HEK293 (cell line): ENCODE data around the gene SCFD2.

ENCODE experiments used
- CTCF ChIA-PET: fragments of 350-600 bp; formaldehyde crosslinking; extraction: SDS; loops from one replicate; lab custom pipeline; 2021; ENCODE audit warnings: antibody characterized with exemption; lab: Yijun Ruan, JAX
- POLR2A ChIA-PET: fragments of 300-600 bp; formaldehyde crosslinking; extraction: SDS; loops from one replicate; lab custom pipeline; 2020; ENCODE audit warnings: antibody characterized with exemption, inconsistent platforms; lab: Yijun Ruan, JAX
- H3K27ac ChIP-seq: fragments of 200-500 bp; sonication (Bioruptor generic); 2 replicates; pipeline ENCODE4 v1.5.1; 2014; ENCODE audit warnings: low read depth, low read length, control low read depth, inconsistent platforms; ENCODE audit errors: extremely low read depth
- H3K36me3 ChIP-seq, 2 experiments: fragments of 200-500 bp in 1 of 2; sonication (Bioruptor generic) in 1 of 2; 1 replicate in 1 of 2; 2 replicates in 1 of 2; pipeline ENCODE4 v1.5.1; 2014 to 2017; ENCODE audit warnings: inconsistent platforms in 2 of 2, low read length in 2 of 2; ENCODE audit not compliant: control insufficient read depth in 2 of 2, insufficient read depth in 1 of 2
- H3K4me1 ChIP-seq: fragments of 200-500 bp; sonication (Bioruptor generic); 2 replicates; pipeline ENCODE4 v1.5.1; 2014; ENCODE audit warnings: mild to moderate bottlenecking, low read length, inconsistent platforms; ENCODE audit not compliant: control insufficient read depth, insufficient read depth
- H3K4me3 ChIP-seq: 2 replicates; pipeline ENCODE4 v1.5.1; 2011; ENCODE audit warnings: low read depth, mild to moderate bottlenecking, control low read depth, low read length, moderate library complexity
- H3K9me3 ChIP-seq: fragments of 200-500 bp; sonication (Bioruptor generic); 2 replicates; pipeline ENCODE4 v1.5.1; 2014; ENCODE audit warnings: low read depth, low read length, inconsistent platforms; ENCODE audit not compliant: control insufficient read depth, insufficient read depth
- OVOL3 ChIP-seq: fragments of 450-650 bp; formaldehyde crosslinking; IDR thresholded peaks from 2 replicates; pipeline ENCODE4 v1.5.1; 2016; ENCODE audit warnings: missing biosample characterization, missing genetic modification characterization
- ZEB2 ChIP-seq: fragments of 450-650 bp; formaldehyde crosslinking; IDR thresholded peaks from 2 replicates; pipeline ENCODE4 v1.5.1; 2016; ENCODE audit warnings: missing biosample characterization, missing genetic modification characterization
- ZNF155 ChIP-seq: fragments of 450-650 bp; formaldehyde crosslinking; IDR thresholded peaks from 2 replicates; pipeline ENCODE4 v1.5.1; 2016; ENCODE audit warnings: missing biosample characterization, missing genetic modification characterization
- ZNF23 ChIP-seq: fragments of 450-650 bp; formaldehyde crosslinking; IDR thresholded peaks from 2 replicates; pipeline ENCODE4 v1.5.1; 2016; ENCODE audit warnings: missing biosample characterization, missing genetic modification characterization, borderline replicate concordance
- ZNF239 ChIP-seq: fragments of 450-650 bp; formaldehyde crosslinking; IDR thresholded peaks from 2 replicates; pipeline ENCODE4 v1.5.1; 2016; ENCODE audit warnings: missing biosample characterization, missing genetic modification characterization
- ZNF24 ChIP-seq: fragments of 450-650 bp; formaldehyde crosslinking; IDR thresholded peaks from 2 replicates; pipeline ENCODE4 v1.5.1; 2016; ENCODE audit warnings: missing biosample characterization, missing genetic modification characterization
- ZNF416 ChIP-seq: fragments of 450-650 bp; formaldehyde crosslinking; IDR thresholded peaks from 2 replicates; pipeline ENCODE4 v1.5.1; 2016; ENCODE audit warnings: missing biosample characterization, missing genetic modification characterization
- ZNF510 ChIP-seq: fragments of 450-650 bp; formaldehyde crosslinking; IDR thresholded peaks from 2 replicates; pipeline ENCODE4 v1.5.1; 2018; ENCODE audit warnings: mild to moderate bottlenecking, missing genetic modification characterization, missing biosample characterization; ENCODE audit not compliant: insufficient replicate concordance
- ZNF530 ChIP-seq: fragments of 450-650 bp; formaldehyde crosslinking; IDR thresholded peaks from 2 replicates; pipeline ENCODE4 v1.5.1; 2016; ENCODE audit warnings: low read depth, missing biosample characterization, missing genetic modification characterization
- ZNF561 ChIP-seq: fragments of 450-650 bp; IDR thresholded peaks from 2 replicates; pipeline ENCODE4 v1.5.1; 2018; ENCODE audit warnings: missing biosample characterization, missing genetic modification characterization, borderline replicate concordance
- ZNF623 ChIP-seq: fragments of 450-650 bp; formaldehyde crosslinking; IDR thresholded peaks from 2 replicates; pipeline ENCODE4 v1.5.1; 2016; ENCODE audit warnings: missing biosample characterization, missing genetic modification characterization
- ZNF664 ChIP-seq: fragments of 450-650 bp; formaldehyde crosslinking; IDR thresholded peaks from 2 replicates; pipeline ENCODE4 v1.5.1; 2016; ENCODE audit warnings: missing biosample characterization, missing genetic modification characterization
- ZNF707 ChIP-seq: fragments of 450-650 bp; formaldehyde crosslinking; IDR thresholded peaks from 2 replicates; pipeline ENCODE4 v1.5.1; 2016; ENCODE audit warnings: missing biosample characterization, missing genetic modification characterization
- TF ChIP-seq, protein P1 (sequence below): fragments of 450-650 bp; formaldehyde crosslinking; IDR thresholded peaks from 2 replicates; pipeline ENCODE4 v1.5.1; 2017; ENCODE audit warnings: missing biosample characterization, missing genetic modification characterization
- TF ChIP-seq, protein P2 (sequence below): fragments of 450-650 bp; formaldehyde crosslinking; conservative IDR thresholded peaks from 2 replicates; pipeline ENCODE4 v1.5.1; 2016; ENCODE audit warnings: low read depth, missing biosample characterization, missing genetic modification characterization
- TF ChIP-seq, protein P3 (sequence below): fragments of 450-650 bp; formaldehyde crosslinking; IDR thresholded peaks from 2 replicates; pipeline ENCODE4 v1.5.1; 2016; ENCODE audit warnings: missing biosample characterization, missing genetic modification characterization, borderline replicate concordance
- TF ChIP-seq, protein P4 (sequence below): fragments of 450-650 bp; formaldehyde crosslinking; IDR thresholded peaks from 2 replicates; pipeline ENCODE4 v1.5.1; 2016; ENCODE audit warnings: missing biosample characterization, missing genetic modification characterization
- TF ChIP-seq, protein P5 (sequence below): sonication (generic); formaldehyde crosslinking; IDR thresholded peaks from 2 replicates; pipeline ENCODE4 v1.8.1; 2022; ENCODE audit warnings: mild to moderate bottlenecking, moderate library complexity, missing genetic modification reagents

SCFD2 gene

DNA sequence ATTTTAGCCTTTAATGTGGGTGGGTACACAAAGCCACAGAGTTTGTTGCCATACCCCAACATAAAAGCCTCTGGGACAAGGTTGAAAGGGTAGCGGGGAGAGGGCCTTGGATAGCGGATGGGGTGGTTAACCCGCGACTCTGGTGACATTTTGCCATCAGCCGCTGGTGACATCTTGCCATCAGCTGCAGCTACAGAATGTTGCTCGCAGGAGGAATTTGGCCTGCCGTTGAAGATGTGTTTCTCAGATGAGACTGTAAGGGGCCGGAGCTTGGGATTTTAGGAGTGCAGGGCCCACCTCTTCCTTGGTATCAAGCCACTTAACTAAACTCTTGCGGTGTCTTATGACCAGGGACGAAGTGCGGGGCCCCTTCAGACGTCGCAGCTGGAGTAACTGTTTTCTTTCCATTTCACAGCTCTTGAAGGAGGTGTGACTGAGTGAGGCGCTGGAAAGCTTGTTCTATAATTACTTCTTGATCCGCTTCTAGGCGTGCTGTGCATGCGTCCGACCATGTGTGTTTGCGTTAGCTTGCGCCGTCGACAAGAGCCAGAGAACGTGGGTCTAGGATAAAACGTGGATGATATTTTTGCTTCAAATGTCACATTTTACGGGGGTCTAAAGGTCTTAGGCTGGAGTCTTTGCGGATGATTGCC is 504.6 kb downstream of the SCFD2 start (continued):
- TF ChIP-seq, protein P1, sequence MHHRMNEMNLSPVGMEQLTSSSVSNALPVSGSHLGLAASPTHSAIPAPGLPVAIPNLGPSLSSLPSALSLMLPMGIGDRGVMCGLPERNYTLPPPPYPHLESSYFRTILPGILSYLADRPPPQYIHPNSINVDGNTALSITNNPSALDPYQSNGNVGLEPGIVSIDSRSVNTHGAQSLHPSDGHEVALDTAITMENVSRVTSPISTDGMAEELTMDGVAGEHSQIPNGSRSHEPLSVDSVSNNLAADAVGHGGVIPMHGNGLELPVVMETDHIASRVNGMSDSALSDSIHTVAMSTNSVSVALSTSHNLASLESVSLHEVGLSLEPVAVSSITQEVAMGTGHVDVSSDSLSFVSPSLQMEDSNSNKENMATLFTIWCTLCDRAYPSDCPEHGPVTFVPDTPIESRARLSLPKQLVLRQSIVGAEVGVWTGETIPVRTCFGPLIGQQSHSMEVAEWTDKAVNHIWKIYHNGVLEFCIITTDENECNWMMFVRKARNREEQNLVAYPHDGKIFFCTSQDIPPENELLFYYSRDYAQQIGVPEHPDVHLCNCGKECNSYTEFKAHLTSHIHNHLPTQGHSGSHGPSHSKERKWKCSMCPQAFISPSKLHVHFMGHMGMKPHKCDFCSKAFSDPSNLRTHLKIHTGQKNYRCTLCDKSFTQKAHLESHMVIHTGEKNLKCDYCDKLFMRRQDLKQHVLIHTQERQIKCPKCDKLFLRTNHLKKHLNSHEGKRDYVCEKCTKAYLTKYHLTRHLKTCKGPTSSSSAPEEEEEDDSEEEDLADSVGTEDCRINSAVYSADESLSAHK (tag by site-specific recombination): no peak
- no peak for TF ChIP-seq ZNF623 (tag by site-specific recombination)
- TF ChIP-seq ZNF155 (tag by site-specific recombination): no peak
- TF ChIP-seq, protein P2, sequence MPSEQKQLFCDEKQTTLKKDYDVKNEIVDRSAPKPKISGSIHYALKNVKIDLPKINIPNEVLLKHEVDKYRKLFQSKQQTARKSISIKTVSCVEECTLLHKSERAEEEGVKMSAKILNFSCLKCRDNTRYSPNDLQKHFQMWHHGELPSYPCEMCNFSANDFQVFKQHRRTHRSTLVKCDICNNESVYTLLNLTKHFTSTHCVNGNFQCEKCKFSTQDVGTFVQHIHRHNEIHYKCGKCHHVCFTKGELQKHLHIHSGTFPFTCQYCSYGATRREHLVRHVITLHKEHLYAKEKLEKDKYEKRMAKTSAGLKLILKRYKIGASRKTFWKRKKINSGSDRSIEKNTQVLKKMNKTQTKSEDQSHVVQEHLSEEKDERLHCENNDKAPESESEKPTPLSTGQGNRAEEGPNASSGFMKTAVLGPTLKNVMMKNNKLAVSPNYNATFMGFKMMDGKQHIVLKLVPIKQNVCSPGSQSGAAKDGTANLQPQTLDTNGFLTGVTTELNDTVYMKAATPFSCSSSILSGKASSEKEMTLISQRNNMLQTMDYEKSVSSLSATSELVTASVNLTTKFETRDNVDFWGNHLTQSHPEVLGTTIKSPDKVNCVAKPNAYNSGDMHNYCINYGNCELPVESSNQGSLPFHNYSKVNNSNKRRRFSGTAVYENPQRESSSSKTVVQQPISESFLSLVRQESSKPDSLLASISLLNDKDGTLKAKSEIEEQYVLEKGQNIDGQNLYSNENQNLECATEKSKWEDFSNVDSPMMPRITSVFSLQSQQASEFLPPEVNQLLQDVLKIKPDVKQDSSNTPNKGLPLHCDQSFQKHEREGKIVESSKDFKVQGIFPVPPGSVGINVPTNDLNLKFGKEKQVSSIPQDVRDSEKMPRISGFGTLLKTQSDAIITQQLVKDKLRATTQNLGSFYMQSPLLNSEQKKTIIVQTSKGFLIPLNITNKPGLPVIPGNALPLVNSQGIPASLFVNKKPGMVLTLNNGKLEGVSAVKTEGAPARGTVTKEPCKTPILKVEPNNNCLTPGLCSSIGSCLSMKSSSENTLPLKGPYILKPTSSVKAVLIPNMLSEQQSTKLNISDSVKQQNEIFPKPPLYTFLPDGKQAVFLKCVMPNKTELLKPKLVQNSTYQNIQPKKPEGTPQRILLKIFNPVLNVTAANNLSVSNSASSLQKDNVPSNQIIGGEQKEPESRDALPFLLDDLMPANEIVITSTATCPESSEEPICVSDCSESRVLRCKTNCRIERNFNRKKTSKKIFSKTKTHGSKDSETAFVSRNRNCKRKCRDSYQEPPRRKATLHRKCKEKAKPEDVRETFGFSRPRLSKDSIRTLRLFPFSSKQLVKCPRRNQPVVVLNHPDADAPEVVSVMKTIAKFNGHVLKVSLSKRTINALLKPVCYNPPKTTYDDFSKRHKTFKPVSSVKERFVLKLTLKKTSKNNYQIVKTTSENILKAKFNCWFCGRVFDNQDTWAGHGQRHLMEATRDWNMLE (tag by site-specific recombination): no peak
- TF ChIP-seq ZNF561 (tag by site-specific recombination): no peak
- TF ChIP-seq OVOL3 (tag by site-specific recombination): no peak
- TF ChIP-seq ZNF416 (tag by site-specific recombination): no peak
- no peak for TF ChIP-seq ZNF664 (tag by site-specific recombination)
- TF ChIP-seq, all 188 proteins: peak for 0

DNA sequence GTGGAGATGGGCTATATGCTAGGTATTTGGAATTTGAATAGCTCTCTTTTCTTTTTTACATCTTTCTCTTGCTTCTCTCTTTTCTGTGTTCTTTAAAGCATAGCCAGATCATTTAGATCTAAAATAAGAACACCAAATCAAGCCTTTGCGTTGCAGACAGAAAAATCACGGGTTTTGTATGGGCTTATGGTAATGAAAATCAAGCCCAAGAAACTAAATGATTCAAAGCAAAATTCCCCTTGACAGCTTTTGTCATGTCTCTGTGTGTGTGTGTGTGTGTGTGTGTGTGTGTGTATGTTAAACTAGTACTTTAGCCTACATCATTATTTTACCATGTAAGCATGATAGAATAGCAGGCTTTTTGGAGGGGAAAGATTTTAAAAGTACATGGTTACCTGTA is 505.5 kb downstream of the SCFD2 start:
- Histone ChIP-seq H3K27ac (no peak overlapping the region), H3K4me3 (no peak overlapping the region), H3K4me1 (no peaks in the 10 kb centered on the region), H3K36me3 (peaks cover 0 to 12% of the 10 kb centered on the region in 2 experiments; a peak in 1 of 3 replicates), H3K9me3 (no peaks in the 10 kb centered on the region)
- ChIA-PET CTCF (no interaction called here), POLR2A (no interaction called here)
- TF ChIP-seq, protein P3, sequence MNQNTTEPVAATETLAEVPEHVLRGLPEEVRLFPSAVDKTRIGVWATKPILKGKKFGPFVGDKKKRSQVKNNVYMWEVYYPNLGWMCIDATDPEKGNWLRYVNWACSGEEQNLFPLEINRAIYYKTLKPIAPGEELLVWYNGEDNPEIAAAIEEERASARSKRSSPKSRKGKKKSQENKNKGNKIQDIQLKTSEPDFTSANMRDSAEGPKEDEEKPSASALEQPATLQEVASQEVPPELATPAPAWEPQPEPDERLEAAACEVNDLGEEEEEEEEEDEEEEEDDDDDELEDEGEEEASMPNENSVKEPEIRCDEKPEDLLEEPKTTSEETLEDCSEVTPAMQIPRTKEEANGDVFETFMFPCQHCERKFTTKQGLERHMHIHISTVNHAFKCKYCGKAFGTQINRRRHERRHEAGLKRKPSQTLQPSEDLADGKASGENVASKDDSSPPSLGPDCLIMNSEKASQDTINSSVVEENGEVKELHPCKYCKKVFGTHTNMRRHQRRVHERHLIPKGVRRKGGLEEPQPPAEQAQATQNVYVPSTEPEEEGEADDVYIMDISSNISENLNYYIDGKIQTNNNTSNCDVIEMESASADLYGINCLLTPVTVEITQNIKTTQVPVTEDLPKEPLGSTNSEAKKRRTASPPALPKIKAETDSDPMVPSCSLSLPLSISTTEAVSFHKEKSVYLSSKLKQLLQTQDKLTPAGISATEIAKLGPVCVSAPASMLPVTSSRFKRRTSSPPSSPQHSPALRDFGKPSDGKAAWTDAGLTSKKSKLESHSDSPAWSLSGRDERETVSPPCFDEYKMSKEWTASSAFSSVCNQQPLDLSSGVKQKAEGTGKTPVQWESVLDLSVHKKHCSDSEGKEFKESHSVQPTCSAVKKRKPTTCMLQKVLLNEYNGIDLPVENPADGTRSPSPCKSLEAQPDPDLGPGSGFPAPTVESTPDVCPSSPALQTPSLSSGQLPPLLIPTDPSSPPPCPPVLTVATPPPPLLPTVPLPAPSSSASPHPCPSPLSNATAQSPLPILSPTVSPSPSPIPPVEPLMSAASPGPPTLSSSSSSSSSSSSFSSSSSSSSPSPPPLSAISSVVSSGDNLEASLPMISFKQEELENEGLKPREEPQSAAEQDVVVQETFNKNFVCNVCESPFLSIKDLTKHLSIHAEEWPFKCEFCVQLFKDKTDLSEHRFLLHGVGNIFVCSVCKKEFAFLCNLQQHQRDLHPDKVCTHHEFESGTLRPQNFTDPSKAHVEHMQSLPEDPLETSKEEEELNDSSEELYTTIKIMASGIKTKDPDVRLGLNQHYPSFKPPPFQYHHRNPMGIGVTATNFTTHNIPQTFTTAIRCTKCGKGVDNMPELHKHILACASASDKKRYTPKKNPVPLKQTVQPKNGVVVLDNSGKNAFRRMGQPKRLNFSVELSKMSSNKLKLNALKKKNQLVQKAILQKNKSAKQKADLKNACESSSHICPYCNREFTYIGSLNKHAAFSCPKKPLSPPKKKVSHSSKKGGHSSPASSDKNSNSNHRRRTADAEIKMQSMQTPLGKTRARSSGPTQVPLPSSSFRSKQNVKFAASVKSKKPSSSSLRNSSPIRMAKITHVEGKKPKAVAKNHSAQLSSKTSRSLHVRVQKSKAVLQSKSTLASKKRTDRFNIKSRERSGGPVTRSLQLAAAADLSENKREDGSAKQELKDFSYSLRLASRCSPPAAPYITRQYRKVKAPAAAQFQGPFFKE (tag by site-specific recombination): no peak
- no peak for TF ChIP-seq ZNF239 (tag by site-specific recombination)
- no peak for TF ChIP-seq ZEB2 (tag by site-specific recombination)
- no peak for TF ChIP-seq ZNF707
- TF ChIP-seq, protein P4, sequence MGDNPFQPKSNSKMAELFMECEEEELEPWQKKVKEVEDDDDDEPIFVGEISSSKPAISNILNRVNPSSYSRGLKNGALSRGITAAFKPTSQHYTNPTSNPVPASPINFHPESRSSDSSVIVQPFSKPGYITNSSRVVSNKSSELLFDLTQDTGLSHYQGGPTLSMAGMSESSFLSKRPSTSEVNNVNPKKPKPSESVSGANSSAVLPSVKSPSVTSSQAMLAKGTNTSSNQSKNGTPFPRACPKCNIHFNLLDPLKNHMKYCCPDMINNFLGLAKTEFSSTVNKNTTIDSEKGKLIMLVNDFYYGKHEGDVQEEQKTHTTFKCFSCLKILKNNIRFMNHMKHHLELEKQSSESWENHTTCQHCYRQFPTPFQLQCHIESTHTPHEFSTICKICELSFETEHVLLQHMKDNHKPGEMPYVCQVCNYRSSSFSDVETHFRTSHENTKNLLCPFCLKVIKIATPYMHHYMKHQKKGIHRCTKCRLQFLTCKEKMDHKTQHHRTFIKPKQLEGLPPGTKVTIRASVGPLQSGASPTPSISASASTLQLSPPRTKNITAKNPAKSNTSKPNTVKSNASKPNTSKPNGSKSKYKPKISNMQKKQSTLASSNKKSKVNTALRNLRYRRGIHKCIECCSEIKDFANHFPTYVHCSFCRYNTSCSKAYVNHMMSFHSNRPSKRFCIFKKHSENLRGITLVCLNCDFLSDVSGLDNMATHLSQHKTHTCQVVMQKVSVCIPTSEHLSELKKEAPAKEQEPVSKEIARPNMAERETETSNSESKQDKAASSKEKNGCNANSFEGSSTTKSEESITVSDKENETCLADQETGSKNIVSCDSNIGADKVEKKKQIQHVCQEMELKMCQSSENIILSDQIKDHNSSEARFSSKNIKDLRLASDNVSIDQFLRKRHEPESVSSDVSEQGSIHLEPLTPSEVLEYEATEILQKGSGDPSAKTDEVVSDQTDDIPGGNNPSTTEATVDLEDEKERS: no peak
- TF ChIP-seq ZNF530: no peak
- no peak for TF ChIP-seq ZNF23 (tag by site-specific recombination)
- TF ChIP-seq ZNF24 (tag by site-specific recombination): no peak
- TF ChIP-seq, protein P5, sequence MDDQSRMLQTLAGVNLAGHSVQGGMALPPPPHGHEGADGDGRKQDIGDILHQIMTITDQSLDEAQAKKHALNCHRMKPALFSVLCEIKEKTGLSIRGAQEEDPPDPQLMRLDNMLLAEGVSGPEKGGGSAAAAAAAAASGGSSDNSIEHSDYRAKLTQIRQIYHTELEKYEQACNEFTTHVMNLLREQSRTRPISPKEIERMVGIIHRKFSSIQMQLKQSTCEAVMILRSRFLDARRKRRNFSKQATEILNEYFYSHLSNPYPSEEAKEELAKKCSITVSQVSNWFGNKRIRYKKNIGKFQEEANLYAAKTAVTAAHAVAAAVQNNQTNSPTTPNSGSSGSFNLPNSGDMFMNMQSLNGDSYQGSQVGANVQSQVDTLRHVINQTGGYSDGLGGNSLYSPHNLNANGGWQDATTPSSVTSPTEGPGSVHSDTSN (CRISPR knock-in tag): no peak
- no peak for TF ChIP-seq ZNF510
